Measurements from ENCODE around the gene ITPR1.
A peak's percentile ranks its signal among the peaks of the same experiment; 100 is the strongest.

Gene ITPR1

GRCh38 chr3:4571690-4572334 is 78.7 kb downstream of the ITPR1 start:
- TF ChIP-seq CTCF (IDR thresholded peaks at IDR 0.05; ENCODE audit: low read depth, low read length): no peak
- no peak for TF ChIP-seq MYC (IDR thresholded peaks at IDR 0.05; ENCODE audit: low read depth, low read length)
- DNase-seq (ENCODE audit: low read depth): peak; percentile 39
- no peak overlapping the region for H3K4me3 ChIP-seq (ENCODE audit: low read depth, low read length)

GRCh38 chr3:4573153-4573552 is 80.0 kb downstream of the ITPR1 start:
- TF ChIP-seq MAX (IDR thresholded peaks at IDR 0.05; ENCODE audit: low read depth, low read length): no peak
- TF ChIP-seq CTCF (IDR thresholded peaks at IDR 0.05; ENCODE audit: low read depth, low read length): no peak
- TF ChIP-seq POLR2A (IDR thresholded peaks at IDR 0.05; ENCODE audit: extremely low read depth, insufficient read length): no peak
- no peak for TF ChIP-seq MYC (IDR thresholded peaks at IDR 0.05; ENCODE audit: low read depth, low read length)
- DNase-seq (ENCODE audit: low read depth): no peak
- no peak overlapping the region for H3K4me3 ChIP-seq (ENCODE audit: low read depth, low read length)

GRCh38 chr3:4574426-4574965 is 81.3 kb downstream of the ITPR1 start:
- no peak for TF ChIP-seq MAX (IDR thresholded peaks at IDR 0.05; ENCODE audit: low read depth, low read length)
- TF ChIP-seq CTCF (IDR thresholded peaks at IDR 0.05; ENCODE audit: low read depth, low read length): no peak
- TF ChIP-seq MYC (IDR thresholded peaks at IDR 0.05; ENCODE audit: low read depth, low read length): no peak
- TF ChIP-seq POLR2A (IDR thresholded peaks at IDR 0.05; ENCODE audit: extremely low read depth, insufficient read length): no peak
- DNase-seq (ENCODE audit: low read depth): no peak
- H3K4me3 ChIP-seq (ENCODE audit: low read depth, low read length): no peak overlapping the region

GRCh38 chr3:4575381-4575780 is 82.2 kb downstream of the ITPR1 start:
- no peak for DNase-seq (ENCODE audit: low read depth)
- H3K4me3 ChIP-seq (ENCODE audit: low read depth, low read length): no peak overlapping the region
- TF ChIP-seq CTCF (IDR thresholded peaks at IDR 0.05; ENCODE audit: low read depth, low read length): no peak
- no peak for TF ChIP-seq MYC (IDR thresholded peaks at IDR 0.05; ENCODE audit: low read depth, low read length)
- TF ChIP-seq POLR2A (IDR thresholded peaks at IDR 0.05; ENCODE audit: extremely low read depth, insufficient read length): no peak
- TF ChIP-seq MAX (IDR thresholded peaks at IDR 0.05; ENCODE audit: low read depth, low read length): no peak

GRCh38 chr3:4577721-4578120 is 84.6 kb downstream of the ITPR1 start:
- no peak overlapping the region for H3K4me3 ChIP-seq (ENCODE audit: low read depth, low read length)
- no peak for TF ChIP-seq MAX (IDR thresholded peaks at IDR 0.05; ENCODE audit: low read depth, low read length)
- no peak for TF ChIP-seq CTCF (IDR thresholded peaks at IDR 0.05; ENCODE audit: low read depth, low read length)
- no peak for TF ChIP-seq POLR2A (IDR thresholded peaks at IDR 0.05; ENCODE audit: extremely low read depth, insufficient read length)
- TF ChIP-seq MYC (IDR thresholded peaks at IDR 0.05; ENCODE audit: low read depth, low read length): no peak
- DNase-seq (ENCODE audit: low read depth): no peak

All from NB4 (cell line).